Activated naive CD4-positive, alpha-beta T cell treated with Interleukin-2 at 50 U/mL for 16 hours (primary cell): ENCODE measurements around the gene TCP11L2.

Source experiments
- DNase-seq: peaks from one replicate; pipeline ENCODE4 v3.0.0-alpha.2; 2020

TCP11L2 gene

GRCh38 chr12:106302401-106303201 lies at the start of gene TCP11L2:
Gene TCP11L2 (plus strand): TSS chr12:106302733. CDS start chr12:106311076, 8,343 bp downstream.
- DNase-seq = peak; percentile 91

- no peak for DNase-seq
Observed at GRCh38 chr12:106254724-106255123, 47.8 kb upstream of the TCP11L2 start.

GRCh38 chr12:106255493-106255892 lies 47.0 kb upstream of the TCP11L2 start:
- no peak for DNase-seq

- DNase-seq = no peak
Observed at GRCh38 chr12:106255952-106256351, 46.6 kb upstream of the TCP11L2 start.

GRCh38 chr12:106256524-106256923 lies 46.0 kb upstream of the TCP11L2 start:
- DNase-seq = no peak

- no peak for DNase-seq
Observed at GRCh38 chr12:106258226-106258625, 44.3 kb upstream of the TCP11L2 start.

GRCh38 chr12:106258935-106259334 lies 43.6 kb upstream of the TCP11L2 start:
- no peak for DNase-seq

- no peak for DNase-seq
Observed at GRCh38 chr12:106265116-106265515, 37.4 kb upstream of the TCP11L2 start.

- DNase-seq = no peak
Observed at GRCh38 chr12:106267535-106267934, 35.0 kb upstream of the TCP11L2 start.

GRCh38 chr12:106269150-106269771 lies 33.3 kb upstream of the TCP11L2 start:
- no peak for DNase-seq

- no peak for DNase-seq
Observed at GRCh38 chr12:106271575-106272505, 30.7 kb upstream of the TCP11L2 start.

- DNase-seq = no peak
Observed at GRCh38 chr12:106273491-106273890, 29.0 kb upstream of the TCP11L2 start.

- no peak for DNase-seq
Observed at GRCh38 chr12:106274012-106274411, 28.5 kb upstream of the TCP11L2 start.

GRCh38 chr12:106274575-106275121 lies 27.9 kb upstream of the TCP11L2 start:
- no peak for DNase-seq

- DNase-seq = no peak
Observed at GRCh38 chr12:106275458-106275857, 27.1 kb upstream of the TCP11L2 start.

GRCh38 chr12:106276032-106276740 lies 26.3 kb upstream of the TCP11L2 start:
- no peak for DNase-seq

GRCh38 chr12:106280106-106280505 lies 22.4 kb upstream of the TCP11L2 start:
- DNase-seq = no peak

GRCh38 chr12:106281056-106281782 lies 21.3 kb upstream of the TCP11L2 start:
- no peak for DNase-seq

GRCh38 chr12:106281804-106282203 lies 20.7 kb upstream of the TCP11L2 start:
- DNase-seq = no peak

- DNase-seq = peak; percentile 43
Observed at GRCh38 chr12:106282457-106283097, 20.0 kb upstream of the TCP11L2 start.
